ENCODE data around the gene NEUROD2. TPM values are rescaled to one million over a fixed set of nuclear protein-coding genes. Genes with fewer than 3 reads are reported as not detected.

NEUROD2 gene
- total and polyA plus RNA-seq, 2 experiments from 2014 or later = not detected

GRCh38 chr17:39593371-39593770, 14.3 kb downstream of the NEUROD2 start (continued):
- TF ChIP-seq, protein P1, sequence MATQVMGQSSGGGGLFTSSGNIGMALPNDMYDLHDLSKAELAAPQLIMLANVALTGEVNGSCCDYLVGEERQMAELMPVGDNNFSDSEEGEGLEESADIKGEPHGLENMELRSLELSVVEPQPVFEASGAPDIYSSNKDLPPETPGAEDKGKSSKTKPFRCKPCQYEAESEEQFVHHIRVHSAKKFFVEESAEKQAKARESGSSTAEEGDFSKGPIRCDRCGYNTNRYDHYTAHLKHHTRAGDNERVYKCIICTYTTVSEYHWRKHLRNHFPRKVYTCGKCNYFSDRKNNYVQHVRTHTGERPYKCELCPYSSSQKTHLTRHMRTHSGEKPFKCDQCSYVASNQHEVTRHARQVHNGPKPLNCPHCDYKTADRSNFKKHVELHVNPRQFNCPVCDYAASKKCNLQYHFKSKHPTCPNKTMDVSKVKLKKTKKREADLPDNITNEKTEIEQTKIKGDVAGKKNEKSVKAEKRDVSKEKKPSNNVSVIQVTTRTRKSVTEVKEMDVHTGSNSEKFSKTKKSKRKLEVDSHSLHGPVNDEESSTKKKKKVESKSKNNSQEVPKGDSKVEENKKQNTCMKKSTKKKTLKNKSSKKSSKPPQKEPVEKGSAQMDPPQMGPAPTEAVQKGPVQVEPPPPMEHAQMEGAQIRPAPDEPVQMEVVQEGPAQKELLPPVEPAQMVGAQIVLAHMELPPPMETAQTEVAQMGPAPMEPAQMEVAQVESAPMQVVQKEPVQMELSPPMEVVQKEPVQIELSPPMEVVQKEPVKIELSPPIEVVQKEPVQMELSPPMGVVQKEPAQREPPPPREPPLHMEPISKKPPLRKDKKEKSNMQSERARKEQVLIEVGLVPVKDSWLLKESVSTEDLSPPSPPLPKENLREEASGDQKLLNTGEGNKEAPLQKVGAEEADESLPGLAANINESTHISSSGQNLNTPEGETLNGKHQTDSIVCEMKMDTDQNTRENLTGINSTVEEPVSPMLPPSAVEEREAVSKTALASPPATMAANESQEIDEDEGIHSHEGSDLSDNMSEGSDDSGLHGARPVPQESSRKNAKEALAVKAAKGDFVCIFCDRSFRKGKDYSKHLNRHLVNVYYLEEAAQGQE (IDR thresholded peaks at IDR 0.05; ENCODE audit: unreplicated experiment) = no peak
- no peak for TF ChIP-seq NANOG (IDR thresholded peaks at IDR 0.05; ENCODE audit: borderline replicate concordance)
- TF ChIP-seq, protein P2, sequence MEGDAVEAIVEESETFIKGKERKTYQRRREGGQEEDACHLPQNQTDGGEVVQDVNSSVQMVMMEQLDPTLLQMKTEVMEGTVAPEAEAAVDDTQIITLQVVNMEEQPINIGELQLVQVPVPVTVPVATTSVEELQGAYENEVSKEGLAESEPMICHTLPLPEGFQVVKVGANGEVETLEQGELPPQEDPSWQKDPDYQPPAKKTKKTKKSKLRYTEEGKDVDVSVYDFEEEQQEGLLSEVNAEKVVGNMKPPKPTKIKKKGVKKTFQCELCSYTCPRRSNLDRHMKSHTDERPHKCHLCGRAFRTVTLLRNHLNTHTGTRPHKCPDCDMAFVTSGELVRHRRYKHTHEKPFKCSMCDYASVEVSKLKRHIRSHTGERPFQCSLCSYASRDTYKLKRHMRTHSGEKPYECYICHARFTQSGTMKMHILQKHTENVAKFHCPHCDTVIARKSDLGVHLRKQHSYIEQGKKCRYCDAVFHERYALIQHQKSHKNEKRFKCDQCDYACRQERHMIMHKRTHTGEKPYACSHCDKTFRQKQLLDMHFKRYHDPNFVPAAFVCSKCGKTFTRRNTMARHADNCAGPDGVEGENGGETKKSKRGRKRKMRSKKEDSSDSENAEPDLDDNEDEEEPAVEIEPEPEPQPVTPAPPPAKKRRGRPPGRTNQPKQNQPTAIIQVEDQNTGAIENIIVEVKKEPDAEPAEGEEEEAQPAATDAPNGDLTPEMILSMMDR (conservative IDR thresholded peaks at IDR 0.05; ENCODE audit: low read depth in 2 of 2) = no peak
- no peak for TF ChIP-seq ZNF114 (CRISPR knock-in tag; IDR thresholded peaks at IDR 0.05)
- TF ChIP-seq EZH2 (IDR thresholded peaks at IDR 0.05; ENCODE audit: low read depth, unreplicated experiment) = no peak
- TF ChIP-seq, protein P3, sequence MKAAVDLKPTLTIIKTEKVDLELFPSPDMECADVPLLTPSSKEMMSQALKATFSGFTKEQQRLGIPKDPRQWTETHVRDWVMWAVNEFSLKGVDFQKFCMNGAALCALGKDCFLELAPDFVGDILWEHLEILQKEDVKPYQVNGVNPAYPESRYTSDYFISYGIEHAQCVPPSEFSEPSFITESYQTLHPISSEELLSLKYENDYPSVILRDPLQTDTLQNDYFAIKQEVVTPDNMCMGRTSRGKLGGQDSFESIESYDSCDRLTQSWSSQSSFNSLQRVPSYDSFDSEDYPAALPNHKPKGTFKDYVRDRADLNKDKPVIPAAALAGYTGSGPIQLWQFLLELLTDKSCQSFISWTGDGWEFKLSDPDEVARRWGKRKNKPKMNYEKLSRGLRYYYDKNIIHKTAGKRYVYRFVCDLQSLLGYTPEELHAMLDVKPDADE (IDR thresholded peaks at IDR 0.05) = no peak

DNA sequence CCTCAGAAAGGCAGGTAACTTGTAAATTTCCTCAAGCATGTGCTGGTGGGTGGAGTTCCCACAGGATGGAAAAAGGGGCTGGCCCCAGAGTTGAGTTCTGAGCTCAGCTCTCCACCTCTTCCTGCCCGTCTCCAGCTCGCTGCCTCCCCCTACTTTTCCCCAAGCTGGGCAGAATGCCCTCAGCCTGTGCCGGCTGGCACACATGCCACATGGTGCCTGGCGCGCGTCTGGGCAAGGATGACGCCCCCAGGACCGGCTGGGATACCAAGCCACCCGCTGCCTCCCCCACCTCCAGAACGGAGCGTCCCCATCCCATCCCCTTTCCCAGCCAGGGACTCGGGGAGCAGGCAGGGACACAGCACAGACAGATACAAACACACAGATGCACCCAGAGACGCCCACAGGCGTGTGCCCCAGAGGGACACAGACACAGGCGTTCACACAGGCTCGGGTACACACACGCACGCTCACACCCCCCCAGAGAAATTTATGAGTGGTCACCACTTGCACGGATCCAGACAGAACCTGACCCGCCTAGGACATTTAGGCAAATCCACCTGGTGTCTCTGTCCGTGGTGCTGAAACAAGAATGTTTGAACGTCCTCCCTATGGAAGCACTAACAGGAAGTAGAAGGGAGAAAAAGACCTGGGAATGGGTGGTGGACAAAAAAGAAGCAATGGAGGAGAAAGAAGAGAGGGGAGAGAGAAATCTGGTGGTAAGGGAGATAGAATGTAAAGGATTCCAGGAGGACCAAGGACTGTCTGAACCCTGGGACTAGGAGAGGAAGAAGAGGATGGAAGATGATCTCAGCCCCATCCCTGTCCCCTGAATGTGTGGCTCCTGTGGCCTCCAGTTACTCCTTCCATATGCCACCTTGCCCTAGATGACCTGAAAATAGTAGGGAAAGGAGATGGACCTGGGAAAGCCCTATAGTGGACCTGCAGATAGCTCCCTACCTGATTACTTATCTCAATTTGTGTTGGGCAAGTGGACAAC, 15.5 kb downstream of the NEUROD2 start:
- peak; percentile 96 for DNase-seq (ENCODE audit: low spot score)
- TF ChIP-seq, protein P1 (IDR thresholded peaks at IDR 0.05; ENCODE audit: unreplicated experiment) = peak; percentile 91
- TF ChIP-seq, protein P3 (IDR thresholded peaks at IDR 0.05) = no peak
- TF ChIP-seq, protein P2 (conservative IDR thresholded peaks at IDR 0.05; ENCODE audit: low read depth in 2 of 2) = peak in 1 of 2 experiments; percentile 16; a peak in 1 of 4 replicates
- peak overlapping the region; percentile 49 for H3K4me3 ChIP-seq
- H3K79me2 ChIP-seq (replicated peaks; ENCODE audit: insufficient read depth) = no peaks in the 10 kb centered on the region
- H3K4me3 Mint-ChIP-seq = peak overlapping the region; percentile 49
- H3K27me3 Mint-ChIP-seq (ENCODE audit: insufficient read depth, low read depth, poor library complexity) = peaks cover 57% of the 10 kb centered on the region
- H3K4me1 ChIP-seq (ENCODE audit: insufficient read depth) = peaks cover 34% of the 10 kb centered on the region; the same call in 1 of the 2 replicates
- no peak overlapping the region for H3K27ac ChIP-seq (ENCODE audit: low read depth)
- peak; percentile 75 for ATAC-seq
- no peak overlapping the region for H2AFZ ChIP-seq
- peaks cover 27% of the 10 kb centered on the region for H3K4me1 Mint-ChIP-seq
- H3K9me3 Mint-ChIP-seq = no peaks in the 10 kb centered on the region
- no peak overlapping the region for H3K27ac Mint-ChIP-seq
- no peaks in the 10 kb centered on the region; the same call in 1 of the 2 replicates for H4K20me1 ChIP-seq (replicated peaks; ENCODE audit: insufficient read depth)
- H3F3A ChIP-seq (replicated peaks; ENCODE audit: low read depth) = peaks cover 20% of the 10 kb centered on the region
- H3K36me3 Mint-ChIP-seq (ENCODE audit: low read depth) = no peaks in the 10 kb centered on the region
- H3K27me3 ChIP-seq (ENCODE audit: insufficient read depth) = peaks cover 60% of the 10 kb centered on the region
- H3K36me3 ChIP-seq (ENCODE audit: insufficient read depth) = no peaks in the 10 kb centered on the region
- peak overlapping the region; percentile 70 for H3K4me2 ChIP-seq
- H3K9me2 ChIP-seq (ENCODE audit: insufficient read depth) = no peaks in the 10 kb centered on the region
